Measurements from ENCODE around the gene USP22.

DNA sequence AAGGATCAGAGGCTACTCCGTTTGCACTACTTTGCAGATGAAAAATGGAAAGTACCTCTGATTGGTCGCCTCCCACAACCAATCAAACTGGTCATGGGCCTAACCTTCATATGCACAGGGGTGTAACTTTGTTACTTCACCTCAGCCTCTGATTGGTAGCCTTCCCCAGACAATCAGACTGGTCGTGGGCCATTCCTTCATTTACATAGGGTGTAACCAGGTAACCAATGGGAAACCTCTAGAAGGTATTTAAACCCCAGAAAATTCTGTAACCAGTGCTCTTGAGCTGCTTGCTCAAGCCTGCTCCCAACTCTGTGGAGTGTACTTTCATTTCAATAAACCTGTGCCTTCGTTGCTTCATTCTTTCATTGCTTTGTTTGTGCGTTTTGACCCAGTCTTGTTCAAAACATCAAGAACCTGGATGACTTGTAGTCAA, 39.2 kb upstream of the USP22 start:
- no peak for TF ChIP-seq BHLHE40 (IDR thresholded peaks at IDR 0.05; ENCODE audit: low read depth, low read length)
- TF ChIP-seq CHD1 (IDR thresholded peaks at IDR 0.05; ENCODE audit: low read depth, low read length), result no peak
- TF ChIP-seq, protein P1, sequence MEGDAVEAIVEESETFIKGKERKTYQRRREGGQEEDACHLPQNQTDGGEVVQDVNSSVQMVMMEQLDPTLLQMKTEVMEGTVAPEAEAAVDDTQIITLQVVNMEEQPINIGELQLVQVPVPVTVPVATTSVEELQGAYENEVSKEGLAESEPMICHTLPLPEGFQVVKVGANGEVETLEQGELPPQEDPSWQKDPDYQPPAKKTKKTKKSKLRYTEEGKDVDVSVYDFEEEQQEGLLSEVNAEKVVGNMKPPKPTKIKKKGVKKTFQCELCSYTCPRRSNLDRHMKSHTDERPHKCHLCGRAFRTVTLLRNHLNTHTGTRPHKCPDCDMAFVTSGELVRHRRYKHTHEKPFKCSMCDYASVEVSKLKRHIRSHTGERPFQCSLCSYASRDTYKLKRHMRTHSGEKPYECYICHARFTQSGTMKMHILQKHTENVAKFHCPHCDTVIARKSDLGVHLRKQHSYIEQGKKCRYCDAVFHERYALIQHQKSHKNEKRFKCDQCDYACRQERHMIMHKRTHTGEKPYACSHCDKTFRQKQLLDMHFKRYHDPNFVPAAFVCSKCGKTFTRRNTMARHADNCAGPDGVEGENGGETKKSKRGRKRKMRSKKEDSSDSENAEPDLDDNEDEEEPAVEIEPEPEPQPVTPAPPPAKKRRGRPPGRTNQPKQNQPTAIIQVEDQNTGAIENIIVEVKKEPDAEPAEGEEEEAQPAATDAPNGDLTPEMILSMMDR (conservative IDR thresholded peaks at IDR 0.05; ENCODE audit: low read depth, low read length), result no peak
- TF ChIP-seq MAFK (IDR thresholded peaks at IDR 0.05; ENCODE audit: low read depth, low read length), result no peak
- no peak for TF ChIP-seq RFX5 (IDR thresholded peaks at IDR 0.05; ENCODE audit: low read depth, low read length)
- no peak for TF ChIP-seq RAD21 (IDR thresholded peaks at IDR 0.05; ENCODE audit: low read length)
- no peak for TF ChIP-seq CEBPB (IDR thresholded peaks at IDR 0.05; ENCODE audit: low read depth, low read length)
